HG02852 (cell line): ENCODE data around the gene MET.
"Not testable (repeated sequence)": the region's sequence is repeated elsewhere in the genome, so short reads cannot be mapped to it uniquely, and the experiment has no call there.

Experiments used
- ATAC-seq: cut with Tn5 transposase; IDR thresholded peaks from one replicate; pipeline ENCODE4 v1.9.1; 2021; ENCODE audit warnings: mild to moderate bottlenecking, moderate library complexity; ENCODE audit not compliant: unreplicated experiment

Gene MET

GRCh38 chr7:116697152-116697551, 25.2 kb downstream of the MET start:
- no peak for ATAC-seq

- no peak for ATAC-seq
These were observed 25.8 kb downstream of the MET start for GRCh38 chr7:116697761-116698160.

GRCh38 chr7:116698396-116698795, 26.4 kb downstream of the MET start:
- no peak for ATAC-seq

- no peak for ATAC-seq
These were observed 27.1 kb downstream of the MET start for GRCh38 chr7:116698930-116699721.

- no peak for ATAC-seq
These were observed 27.7 kb downstream of the MET start for GRCh38 chr7:116699722-116700120.

GRCh38 chr7:116702046-116702785, 30.2 kb downstream of the MET start:
- no peak for ATAC-seq

- no peak for ATAC-seq
These were observed 32.7 kb downstream of the MET start for GRCh38 chr7:116704650-116705228.

- ATAC-seq: no peak
These were observed 33.4 kb downstream of the MET start for GRCh38 chr7:116705419-116705818.

GRCh38 chr7:116706668-116707126, 34.7 kb downstream of the MET start:
- no peak for ATAC-seq

- ATAC-seq: no peak
These were observed 35.3 kb downstream of the MET start for GRCh38 chr7:116707289-116707688.

- ATAC-seq: no peak
These were observed 36.3 kb downstream of the MET start for GRCh38 chr7:116708248-116708647.

- no peak for ATAC-seq
These were observed 36.9 kb downstream of the MET start for GRCh38 chr7:116708861-116709260.

- no peak for ATAC-seq
These were observed 37.3 kb downstream of the MET start for GRCh38 chr7:116709336-116709735.

- ATAC-seq: no peak
These were observed 38.9 kb downstream of the MET start for GRCh38 chr7:116710764-116711452.

GRCh38 chr7:116711790-116712189, 39.8 kb downstream of the MET start:
- ATAC-seq: no peak

GRCh38 chr7:116713500-116713899, 41.5 kb downstream of the MET start:
- ATAC-seq: no peak

GRCh38 chr7:116713918-116714317, 41.9 kb downstream of the MET start:
- no peak for ATAC-seq

GRCh38 chr7:116715077-116715476, 43.1 kb downstream of the MET start:
- no peak for ATAC-seq

GRCh38 chr7:116717137-116717536, 45.1 kb downstream of the MET start:
- ATAC-seq: no peak

GRCh38 chr7:116723959-116724529, 52.0 kb downstream of the MET start:
- ATAC-seq: not testable (repeated sequence)
